ENCODE data around the gene GNAS. TPM values are rescaled to one million over a fixed set of nuclear protein-coding genes. Genes with fewer than 3 reads are reported as not detected.
"Not testable (repeated sequence)": the region's sequence is repeated elsewhere in the genome, so short reads cannot be mapped to it uniquely, and the experiment has no call there.

The GNAS gene
- total RNA-seq, 1 donor from 2014 or later: 1,165 TPM

- no peak for DNase-seq (ENCODE audit: low read depth)
Measured at GRCh38 chr20:58927490-58928061, 75.1 kb downstream of the GNAS start.

- DNase-seq (ENCODE audit: low read depth): no peak
Measured at GRCh38 chr20:58930496-58930895, 78.0 kb downstream of the GNAS start.

GRCh38 chr20:58932170-58932569 lies 79.7 kb downstream of the GNAS start:
- DNase-seq (ENCODE audit: low read depth): no peak

GRCh38 chr20:58938078-58938477 lies 85.6 kb downstream of the GNAS start:
- DNase-seq (ENCODE audit: low read depth): no peak

DNA sequence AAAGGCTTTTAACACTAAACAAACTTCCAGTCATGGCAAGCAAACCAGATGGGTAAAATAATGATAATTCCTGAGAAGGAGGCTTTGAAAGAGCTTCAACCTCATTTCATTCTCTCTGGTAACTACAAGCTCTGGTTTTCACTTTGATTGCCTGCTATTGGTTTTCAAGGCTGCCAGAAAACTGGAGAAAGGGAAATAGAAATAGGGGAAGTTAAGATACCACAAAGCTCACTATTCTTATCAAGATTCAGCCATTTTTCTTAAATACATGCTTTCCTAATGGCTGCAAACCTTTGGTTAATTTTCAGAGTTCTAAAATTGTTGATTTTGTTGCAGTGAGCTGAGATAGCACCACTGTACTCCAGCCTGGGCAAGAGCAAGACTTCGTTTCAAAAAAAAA lies 86.0 kb downstream of the GNAS start:
- DNase-seq (ENCODE audit: low read depth): no peak

GRCh38 chr20:58941471-58941870 lies 89.0 kb downstream of the GNAS start:
- DNase-seq (ENCODE audit: low read depth): no peak

DNA sequence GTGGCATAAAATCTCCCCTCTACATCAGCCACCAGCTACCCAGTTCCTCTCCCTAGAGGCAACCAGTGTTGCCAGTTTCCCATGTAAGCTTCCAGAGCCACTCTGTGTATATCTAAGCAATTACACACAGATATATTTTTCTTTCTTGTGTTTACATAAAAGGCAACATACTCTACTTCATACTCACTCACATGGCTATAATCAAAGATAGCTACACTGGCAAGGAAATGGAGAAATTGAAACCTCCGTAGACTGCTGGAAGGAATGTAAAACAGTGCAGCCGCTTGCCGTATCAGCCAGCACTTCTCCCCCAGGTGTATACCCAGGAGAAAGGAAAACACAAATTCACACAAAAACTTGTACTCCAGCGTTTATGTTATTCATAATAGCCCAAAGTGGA lies 90.0 kb downstream of the GNAS start:
- DNase-seq (ENCODE audit: low read depth): no peak

DNA sequence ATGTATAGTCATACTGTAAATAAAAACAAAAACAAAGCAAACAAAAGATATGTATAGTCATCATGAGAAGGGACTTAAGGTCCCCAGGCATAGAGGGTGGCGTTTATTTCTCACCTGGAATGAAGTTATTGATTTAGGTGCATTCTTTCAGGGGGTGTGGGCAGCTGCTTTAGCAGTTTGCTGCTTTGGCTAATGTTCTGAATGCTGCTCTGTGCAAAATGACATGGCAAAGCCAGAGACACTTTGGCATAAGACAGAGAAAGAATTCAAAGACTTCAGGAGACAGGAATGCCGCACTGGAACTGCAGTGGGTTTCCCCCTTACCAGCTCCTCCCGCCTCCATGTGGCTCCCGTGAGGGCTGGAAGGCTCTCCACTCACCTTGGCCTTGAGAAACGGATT lies 92.1 kb downstream of the GNAS start:
- DNase-seq (ENCODE audit: low read depth): no peak

- DNase-seq (ENCODE audit: low read depth): no peak
Measured at GRCh38 chr20:58945965-58946631, 93.6 kb downstream of the GNAS start.

GRCh38 chr20:58947797-58948388 lies 95.4 kb downstream of the GNAS start:
- not testable (repeated sequence) for DNase-seq (ENCODE audit: low read depth)

GRCh38 chr20:58950603-58951002 lies 98.1 kb downstream of the GNAS start:
- no peak for DNase-seq (ENCODE audit: low read depth)

DNA sequence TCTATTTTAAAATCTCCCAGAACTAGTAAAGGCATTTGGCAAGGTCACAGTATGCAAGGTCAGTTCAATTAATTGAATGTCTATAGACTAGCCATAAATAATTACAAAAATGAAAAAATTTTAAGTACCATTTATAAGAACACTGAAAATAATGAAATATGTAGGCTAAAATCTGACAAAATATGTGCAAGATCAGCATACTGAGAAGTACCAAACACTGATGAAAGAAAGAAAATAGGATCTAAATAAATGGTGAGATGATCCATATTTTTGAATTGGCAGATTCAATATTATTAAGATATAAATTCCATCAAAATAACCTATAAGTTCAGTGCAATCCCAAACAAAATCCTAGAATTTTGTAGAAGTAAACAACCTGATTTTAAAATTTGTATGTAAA lies 100.5 kb downstream of the GNAS start:
- DNase-seq (ENCODE audit: low read depth): no peak

GRCh38 chr20:58956078-58956477 lies 103.6 kb downstream of the GNAS start:
- no peak for DNase-seq (ENCODE audit: low read depth)

DNA sequence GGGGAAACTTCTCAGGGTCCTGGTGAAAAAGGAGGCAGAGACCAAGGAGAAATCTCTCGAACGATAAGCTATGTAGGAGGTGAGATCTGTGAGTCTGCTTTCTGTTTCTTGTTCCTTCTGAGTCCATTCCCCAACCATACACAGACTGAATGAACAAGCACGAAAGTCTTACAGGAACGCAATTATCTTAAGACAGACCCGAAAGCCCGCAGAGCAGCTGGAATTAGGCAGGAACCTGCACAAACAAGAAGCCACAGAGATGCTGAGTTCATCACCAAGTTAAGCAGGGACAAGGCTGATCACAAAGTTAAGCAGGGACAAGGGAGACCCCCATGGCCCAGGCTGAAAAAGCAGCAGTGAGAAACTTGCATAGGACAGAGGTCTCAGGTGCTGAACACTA lies 107.1 kb downstream of the GNAS start:
- no peak for DNase-seq (ENCODE audit: low read depth)

Other genes starting within 250 kb of the GNAS start
- gene STX16, start 201.4 kb upstream of the GNAS start, total RNA-seq: 25.9 and 60.6 TPM in 2 replicates
- gene NPEPL1, start 159.9 kb upstream of the GNAS start, total RNA-seq: 19.5 and 21.2 TPM in 2 replicates
- under 0.01 and 0.65 TPM in 2 replicates for gene GNAS-AS1, start 1.8 kb upstream of the GNAS start, total RNA-seq
- gene NELFCD, start 128.5 kb downstream of the GNAS start, total RNA-seq: 48.4 and 107 TPM in 2 replicates
- gene CTSZ, start 154.5 kb downstream of the GNAS start, total RNA-seq: 244 and 387 TPM in 2 replicates
- not detected in 2 replicates for gene TUBB1, start 166.7 kb downstream of the GNAS start, total RNA-seq
- gene ATP5F1E, start 179.6 kb downstream of the GNAS start, total RNA-seq: 22.2 and 24.7 TPM in 2 replicates
- 86.5 and 133 TPM in 2 replicates for gene PRELID3B, start 190.1 kb downstream of the GNAS start, total RNA-seq